ENCODE results near the gene RFC4. TPM values are rescaled to one million over a fixed set of nuclear protein-coding genes. Genes with fewer than 3 reads are reported as not detected.

The RFC4 gene
- total and polyA plus RNA-seq, 8 donors = 3.2 to 121 (median 25.2) TPM; not detected in 1

DNA sequence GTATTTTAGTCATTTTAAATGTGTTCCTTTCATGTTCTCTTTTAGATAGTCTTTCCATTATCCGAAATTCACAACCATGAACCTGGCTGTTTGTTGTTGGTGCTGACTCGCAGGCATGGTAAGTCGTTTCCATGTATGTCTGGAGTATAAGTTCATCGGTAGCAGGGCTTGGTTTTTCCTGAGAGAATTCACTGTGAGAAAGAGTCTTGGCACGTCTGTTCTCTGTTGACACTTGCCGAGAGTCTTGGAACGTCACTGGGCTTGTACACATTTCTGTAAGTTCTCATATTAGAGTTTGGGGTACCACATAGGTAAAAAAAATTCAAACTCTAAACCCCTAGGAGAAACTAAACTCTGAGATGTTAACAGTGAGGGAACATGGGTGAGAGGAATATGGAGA is 52.3 kb downstream of the RFC4 start:
- peak overlapping the region in 2 of 5 donors; percentile 72 to 81 for H3K27ac ChIP-seq
- no peaks in the 10 kb centered on the region for H3K36me3 ChIP-seq
- no peaks in the 10 kb centered on the region for H3K27me3 ChIP-seq
- H3K4me3 ChIP-seq = no peak overlapping the region
- no peaks in the 10 kb centered on the region for H3K9me3 ChIP-seq
- peaks cover 0 to 15% (median 0%) of the 10 kb centered on the region in 4 donors for H3K4me1 ChIP-seq
- DNase-seq = no peak
- intact Hi-C loops (cut with DNase I; ENCODE audit: low total_unique reads) = no loop called here
- 53 to 76% (median 72%) methylated on average over 7 of the region's 7 CpGs for WGBS, 5 donors
- TF ChIP-seq POLR2AphosphoS5 (IDR thresholded peaks at IDR 0.05) (no peak), EP300 (IDR thresholded peaks at IDR 0.05) (no peak), POLR2A (IDR thresholded peaks at IDR 0.05) (no peak)
- TF ChIP-seq, protein P1, sequence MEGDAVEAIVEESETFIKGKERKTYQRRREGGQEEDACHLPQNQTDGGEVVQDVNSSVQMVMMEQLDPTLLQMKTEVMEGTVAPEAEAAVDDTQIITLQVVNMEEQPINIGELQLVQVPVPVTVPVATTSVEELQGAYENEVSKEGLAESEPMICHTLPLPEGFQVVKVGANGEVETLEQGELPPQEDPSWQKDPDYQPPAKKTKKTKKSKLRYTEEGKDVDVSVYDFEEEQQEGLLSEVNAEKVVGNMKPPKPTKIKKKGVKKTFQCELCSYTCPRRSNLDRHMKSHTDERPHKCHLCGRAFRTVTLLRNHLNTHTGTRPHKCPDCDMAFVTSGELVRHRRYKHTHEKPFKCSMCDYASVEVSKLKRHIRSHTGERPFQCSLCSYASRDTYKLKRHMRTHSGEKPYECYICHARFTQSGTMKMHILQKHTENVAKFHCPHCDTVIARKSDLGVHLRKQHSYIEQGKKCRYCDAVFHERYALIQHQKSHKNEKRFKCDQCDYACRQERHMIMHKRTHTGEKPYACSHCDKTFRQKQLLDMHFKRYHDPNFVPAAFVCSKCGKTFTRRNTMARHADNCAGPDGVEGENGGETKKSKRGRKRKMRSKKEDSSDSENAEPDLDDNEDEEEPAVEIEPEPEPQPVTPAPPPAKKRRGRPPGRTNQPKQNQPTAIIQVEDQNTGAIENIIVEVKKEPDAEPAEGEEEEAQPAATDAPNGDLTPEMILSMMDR (IDR thresholded peaks at IDR 0.05) = no peak

DNA sequence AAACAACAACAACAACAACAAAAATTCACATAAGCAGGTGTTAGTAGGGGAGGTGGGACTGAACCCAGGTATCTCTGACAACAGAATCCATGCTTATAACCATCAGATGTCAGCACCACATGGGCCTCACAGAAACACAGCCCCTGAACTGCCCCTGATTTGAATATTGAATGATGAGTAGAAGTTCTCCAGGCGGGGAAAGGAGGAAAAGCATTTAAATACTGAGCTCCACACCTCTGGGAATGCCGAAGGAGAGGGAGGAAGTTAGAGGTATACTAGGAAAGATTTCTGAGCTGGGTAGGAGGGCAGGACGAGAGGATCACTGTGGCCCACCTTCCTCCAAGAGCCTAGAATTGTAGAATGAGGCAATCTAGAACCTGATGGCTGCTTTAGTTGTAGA is 54.8 kb downstream of the RFC4 start:
- Histone ChIP-seq H3K27ac (peak overlapping the region; percentile 20 to 81 (median 57)), H3K27me3 (no peaks in the 10 kb centered on the region), H3K4me3 (no peak overlapping the region), H3K9me3 (no peaks in the 10 kb centered on the region), H3K4me1 (peaks cover 0 to 15% (median 0%) of the 10 kb centered on the region in 4 donors), H3K36me3 (no peaks in the 10 kb centered on the region)
- intact Hi-C loops (cut with DNase I; ENCODE audit: low total_unique reads) = no loop called here
- DNase-seq = no peak
- no peak for TF ChIP-seq POLR2AphosphoS5 (IDR thresholded peaks at IDR 0.05)
- TF ChIP-seq, protein P1 (IDR thresholded peaks at IDR 0.05) = no peak
- no peak for TF ChIP-seq EP300 (IDR thresholded peaks at IDR 0.05)
- no peak for TF ChIP-seq POLR2A (IDR thresholded peaks at IDR 0.05)
- 45 to 56% (median 51%) methylated on average over 3 of the region's 3 CpGs for WGBS, 5 donors

DNA sequence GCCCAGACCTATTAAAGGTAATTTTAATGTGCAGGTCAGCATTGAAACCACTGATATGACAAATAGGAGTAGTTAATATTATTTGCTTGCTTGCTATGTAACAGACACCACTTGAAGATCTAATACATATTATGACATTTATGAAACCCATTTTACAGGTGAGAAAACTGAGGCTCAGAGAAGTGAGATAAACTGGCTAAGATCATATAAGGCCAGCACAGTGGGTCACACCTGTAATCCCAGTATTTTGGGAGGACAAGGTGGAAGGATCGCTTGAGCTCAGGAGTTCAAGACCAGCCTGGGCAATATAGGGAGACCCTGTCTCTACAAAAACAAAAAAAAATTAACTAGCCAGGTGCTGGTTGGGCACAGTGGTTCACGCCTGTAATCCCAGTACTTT is 56.0 kb downstream of the RFC4 start:
- intact Hi-C loops (cut with DNase I; ENCODE audit: low total_unique reads) = no loop called here
- no peaks in the 10 kb centered on the region for H3K9me3 ChIP-seq
- peaks cover 0 to 15% (median 2%) of the 10 kb centered on the region in 4 donors for H3K4me1 ChIP-seq
- no peak overlapping the region for H3K27ac ChIP-seq
- DNase-seq = no peak
- WGBS, 5 donors = 93 to 99% (median 98%) methylated on average over 2 of the region's 2 CpGs
- TF ChIP-seq POLR2AphosphoS5 (IDR thresholded peaks at IDR 0.05) (no peak), POLR2A (IDR thresholded peaks at IDR 0.05) (no peak), EP300 (IDR thresholded peaks at IDR 0.05) (no peak)
- TF ChIP-seq, protein P1 (IDR thresholded peaks at IDR 0.05) = no peak
- no peak overlapping the region for H3K4me3 ChIP-seq
- H3K27me3 ChIP-seq = no peaks in the 10 kb centered on the region
- no peaks in the 10 kb centered on the region for H3K36me3 ChIP-seq

DNA sequence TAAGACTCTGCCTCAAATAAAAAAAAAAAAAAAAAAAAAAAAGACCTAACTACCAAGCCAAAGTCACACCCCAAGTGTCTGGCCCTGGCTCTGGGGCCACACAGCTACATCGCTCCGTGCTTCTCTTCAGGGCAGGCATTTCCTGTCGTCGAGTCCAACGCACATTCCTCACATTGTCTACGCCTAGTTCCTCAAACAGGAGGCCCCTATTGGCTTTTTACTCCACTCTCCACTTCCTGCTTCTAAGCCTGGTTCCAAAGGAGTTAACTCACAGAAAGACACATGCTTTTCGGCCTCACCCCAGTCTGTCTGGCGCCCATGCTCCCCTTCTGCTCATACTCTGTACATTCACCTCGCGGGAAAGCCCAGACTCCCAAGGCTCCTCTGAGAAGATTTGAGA is 60.3 kb downstream of the RFC4 start:
- Histone ChIP-seq H3K27me3 (no peaks in the 10 kb centered on the region), H3K36me3 (no peaks in the 10 kb centered on the region), H3K4me1 (peaks cover 0 to 18% (median 4%) of the 10 kb centered on the region in 4 donors), H3K4me3 (no peak overlapping the region), H3K27ac (peak overlapping the region in 4 of 5 donors; percentile 33 to 70 (median 42)), H3K9me3 (no peaks in the 10 kb centered on the region)
- DNase-seq = peak; percentile 42 to 93
- TF ChIP-seq, protein P1 (IDR thresholded peaks at IDR 0.05) = no peak
- TF ChIP-seq POLR2AphosphoS5 (IDR thresholded peaks at IDR 0.05) (peak in 1 of 3 donors; percentile 73), POLR2A (IDR thresholded peaks at IDR 0.05) (no peak)
- intact Hi-C loops (cut with DNase I; ENCODE audit: low total_unique reads) = no loop called here
- 11 to 22% (median 14%) methylated on average over 9 to 10 of the region's 10 CpGs for WGBS, 5 donors

Data from stomach (tissue), 9 donors.